GM21723 (cell line): Measurements from ENCODE around the gene GMPR2.
"Not testable (repeated sequence)": the region's sequence is repeated elsewhere in the genome, so short reads cannot be mapped to it uniquely, and the experiment has no call there.

Experiments used
- ATAC-seq: cut with Tn5 transposase; IDR thresholded peaks from one replicate; pipeline ENCODE4 v1.9.1; 2021; ENCODE audit warnings: mild to moderate bottlenecking, moderate library complexity; ENCODE audit not compliant: unreplicated experiment

GMPR2 gene

GRCh38 chr14:24198814-24199524 lies 33.8 kb upstream of the GMPR2 start:
- ATAC-seq, result no peak

- ATAC-seq, result not testable (repeated sequence)
These were observed 30.2 kb upstream of the GMPR2 start for GRCh38 chr14:24202538-24202937.

- ATAC-seq, result not testable (repeated sequence)
These were observed 29.4 kb upstream of the GMPR2 start for GRCh38 chr14:24203249-24203886.

- no peak for ATAC-seq
These were observed 28.3 kb upstream of the GMPR2 start for GRCh38 chr14:24204163-24205146.

- ATAC-seq, result no peak
These were observed 26.2 kb upstream of the GMPR2 start for GRCh38 chr14:24206260-24207103.

GRCh38 chr14:24207104-24207551 lies 25.6 kb upstream of the GMPR2 start:
- no peak for ATAC-seq

- ATAC-seq, result no peak
These were observed 25.1 kb upstream of the GMPR2 start for GRCh38 chr14:24207625-24208024.

GRCh38 chr14:24211311-24211710 lies 21.4 kb upstream of the GMPR2 start:
- no peak for ATAC-seq

GRCh38 chr14:24212924-24213865 lies 19.5 kb upstream of the GMPR2 start, which contains the start of gene CHMP4A:
Gene CHMP4A (minus strand): TSS chr14:24213488. CDS start chr14:24213439, 49 bp downstream.
- peak; percentile 79 for ATAC-seq

GRCh38 chr14:24213866-24214662 lies 18.7 kb upstream of the GMPR2 start:
- ATAC-seq, result no peak

GRCh38 chr14:24215495-24216344 lies 17.0 kb upstream of the GMPR2 start, which contains the start of gene MDP1:
Gene MDP1 (minus strand): TSS chr14:24216066. CDS start chr14:24215955, 111 bp downstream.
- peak; percentile 67 for ATAC-seq

- ATAC-seq, result no peak
These were observed 16.4 kb upstream of the GMPR2 start for GRCh38 chr14:24216345-24216699.

- not testable (repeated sequence) for ATAC-seq
These were observed 15.9 kb upstream of the GMPR2 start for GRCh38 chr14:24216876-24217275.

- ATAC-seq, result no peak
These were observed 13.6 kb upstream of the GMPR2 start for GRCh38 chr14:24219080-24219479.

- ATAC-seq, result no peak
These were observed 13.2 kb upstream of the GMPR2 start for GRCh38 chr14:24219521-24219920.

- ATAC-seq, result not testable (repeated sequence)
These were observed 9.7 kb upstream of the GMPR2 start for GRCh38 chr14:24222987-24223386.

- no peak for ATAC-seq
These were observed 8.1 kb upstream of the GMPR2 start for GRCh38 chr14:24224618-24225071.
